ENCODE results near the gene KRT35. TPM values are rescaled to one million over a fixed set of nuclear protein-coding genes. Genes with fewer than 3 reads are reported as not detected.

KRT35 gene
- total and polyA plus RNA-seq, 2 of the 13 experiments (the other 11 are each of a cell fraction or from before 2014, with no cell fraction given) = not detected

DNA sequence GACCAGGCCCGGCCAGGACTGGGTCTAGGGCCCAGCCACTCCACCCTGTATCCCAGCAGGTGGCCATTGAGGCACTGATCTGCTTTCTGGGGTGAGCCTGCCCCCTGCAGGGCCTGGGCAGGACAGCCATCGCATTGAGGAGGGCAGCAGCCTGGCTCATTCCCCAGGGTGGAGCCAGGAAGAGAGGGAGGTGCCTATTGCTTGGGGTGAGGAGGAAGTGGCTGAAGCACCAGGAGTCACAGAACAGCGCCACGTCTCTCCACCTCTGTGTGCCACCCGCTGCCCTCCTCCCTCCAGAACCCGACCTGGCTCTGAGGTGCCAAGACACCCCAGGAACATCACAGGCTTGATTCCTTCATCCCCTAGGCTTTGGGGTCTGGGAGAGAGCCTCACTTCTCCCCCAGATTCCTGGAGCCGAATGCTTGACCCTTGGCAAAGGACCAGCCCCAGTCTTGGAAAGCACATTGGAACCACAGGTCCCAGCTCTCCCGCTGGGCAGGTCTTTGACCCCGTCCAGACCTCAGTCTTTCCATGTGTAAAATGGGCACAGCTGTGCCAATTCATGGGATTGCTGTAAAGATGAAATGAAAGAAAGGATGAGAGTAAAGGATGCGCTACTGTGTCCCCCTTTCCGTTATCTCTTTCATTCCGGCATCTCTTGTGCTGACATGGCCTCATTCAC is 16.0 kb upstream of the KRT35 start (continued):
- TF ChIP-seq TP53 (CRISPR knock-in tag; conservative IDR thresholded peaks at IDR 0.05) = no peak
- TF ChIP-seq, protein P1, sequence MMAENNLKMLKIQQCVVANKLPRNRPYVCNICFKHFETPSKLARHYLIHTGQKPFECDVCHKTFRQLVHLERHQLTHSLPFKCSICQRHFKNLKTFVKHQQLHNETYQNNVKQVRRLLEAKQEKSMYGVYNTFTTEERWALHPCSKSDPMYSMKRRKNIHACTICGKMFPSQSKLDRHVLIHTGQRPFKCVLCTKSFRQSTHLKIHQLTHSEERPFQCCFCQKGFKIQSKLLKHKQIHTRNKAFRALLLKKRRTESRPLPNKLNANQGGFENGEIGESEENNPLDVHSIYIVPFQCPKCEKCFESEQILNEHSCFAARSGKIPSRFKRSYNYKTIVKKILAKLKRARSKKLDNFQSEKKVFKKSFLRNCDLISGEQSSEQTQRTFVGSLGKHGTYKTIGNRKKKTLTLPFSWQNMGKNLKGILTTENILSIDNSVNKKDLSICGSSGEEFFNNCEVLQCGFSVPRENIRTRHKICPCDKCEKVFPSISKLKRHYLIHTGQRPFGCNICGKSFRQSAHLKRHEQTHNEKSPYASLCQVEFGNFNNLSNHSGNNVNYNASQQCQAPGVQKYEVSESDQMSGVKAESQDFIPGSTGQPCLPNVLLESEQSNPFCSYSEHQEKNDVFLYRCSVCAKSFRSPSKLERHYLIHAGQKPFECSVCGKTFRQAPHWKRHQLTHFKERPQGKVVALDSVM (CRISPR knock-in tag; IDR thresholded peaks at IDR 0.05) = no peak
- TF ChIP-seq KDM5A (IDR thresholded peaks at IDR 0.05; ENCODE audit: borderline replicate concordance, low read length) = no peak
- TF ChIP-seq NCOR1 (IDR thresholded peaks at IDR 0.05; ENCODE audit: borderline replicate concordance, low read length) = no peak
- TF ChIP-seq HMG20A (CRISPR knock-in tag; IDR thresholded peaks at IDR 0.05; ENCODE audit: borderline replicate concordance) = no peak
- no peak for TF ChIP-seq CEBPG (CRISPR knock-in tag; IDR thresholded peaks at IDR 0.05)
- 0 out of 2 replicates have a peak, but pooled peaks have one; percentile 30 for TF ChIP-seq ZFP91 (CRISPR knock-in tag; IDR thresholded peaks at IDR 0.05; ENCODE audit: borderline replicate concordance)
- TF ChIP-seq ZC3H4 (CRISPR knock-in tag; IDR thresholded peaks at IDR 0.05; ENCODE audit: borderline replicate concordance) = no peak
- TF ChIP-seq ZNF704 (CRISPR knock-in tag; IDR thresholded peaks at IDR 0.05; ENCODE audit: borderline replicate concordance) = no peak; the same call in 1 of the 2 replicates
- TF ChIP-seq PLSCR1 (CRISPR knock-in tag; IDR thresholded peaks at IDR 0.05; ENCODE audit: borderline replicate concordance) = no peak
- no peak for TF ChIP-seq ZSCAN9 (CRISPR knock-in tag; IDR thresholded peaks at IDR 0.05; ENCODE audit: borderline replicate concordance)
- TF ChIP-seq ZNF570 (CRISPR knock-in tag; IDR thresholded peaks at IDR 0.05; ENCODE audit: borderline replicate concordance) = no peak
- TF ChIP-seq PCBP1 (IDR thresholded peaks at IDR 0.05; ENCODE audit: borderline replicate concordance, low read depth, low read length) = no peak
- TF ChIP-seq WIZ (CRISPR knock-in tag; IDR thresholded peaks at IDR 0.05) = no peak
- peak; percentile 48 for TF ChIP-seq ZNF687 (CRISPR knock-in tag; IDR thresholded peaks at IDR 0.05)
- no peak for TF ChIP-seq ZFY (CRISPR knock-in tag; IDR thresholded peaks at IDR 0.05)
- TF ChIP-seq ZNF569 (CRISPR knock-in tag; IDR thresholded peaks at IDR 0.05; ENCODE audit: borderline replicate concordance) = no peak
- no peak for TF ChIP-seq ZNF607 (CRISPR knock-in tag; IDR thresholded peaks at IDR 0.05; ENCODE audit: borderline replicate concordance)
- TF ChIP-seq MED8 (CRISPR knock-in tag; IDR thresholded peaks at IDR 0.05; ENCODE audit: insufficient replicate concordance) = no peak
- no peak for TF ChIP-seq NFIC (IDR thresholded peaks at IDR 0.05; ENCODE audit: low read length)
